HG02763 (cell line): ENCODE results near the gene MAD1L1.

ENCODE experiments used
- ATAC-seq: cut with Tn5 transposase; IDR thresholded peaks from one replicate; pipeline ENCODE4 v1.9.1; 2021; ENCODE audit warnings: mild to moderate bottlenecking, moderate library complexity; ENCODE audit not compliant: unreplicated experiment

MAD1L1 gene

DNA sequence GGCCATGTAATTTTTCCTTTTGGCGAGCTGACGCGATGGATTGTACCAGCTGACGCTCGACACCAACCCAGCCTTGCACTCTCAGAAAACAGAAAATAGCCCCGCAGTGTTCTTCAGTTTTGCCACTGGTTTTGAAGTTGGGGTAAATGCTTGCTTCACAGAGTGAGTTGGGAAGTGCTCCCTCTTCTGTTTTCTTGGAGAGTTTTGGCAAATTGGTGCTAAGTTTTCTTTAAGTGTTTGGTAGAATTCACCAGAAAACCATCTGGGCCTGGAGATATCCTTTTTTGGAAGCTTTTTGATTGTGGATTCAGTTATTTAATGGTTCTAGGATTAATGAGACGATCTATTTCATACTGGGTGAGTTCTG is 309.9 kb downstream of the MAD1L1 start:
- no peak for ATAC-seq

DNA sequence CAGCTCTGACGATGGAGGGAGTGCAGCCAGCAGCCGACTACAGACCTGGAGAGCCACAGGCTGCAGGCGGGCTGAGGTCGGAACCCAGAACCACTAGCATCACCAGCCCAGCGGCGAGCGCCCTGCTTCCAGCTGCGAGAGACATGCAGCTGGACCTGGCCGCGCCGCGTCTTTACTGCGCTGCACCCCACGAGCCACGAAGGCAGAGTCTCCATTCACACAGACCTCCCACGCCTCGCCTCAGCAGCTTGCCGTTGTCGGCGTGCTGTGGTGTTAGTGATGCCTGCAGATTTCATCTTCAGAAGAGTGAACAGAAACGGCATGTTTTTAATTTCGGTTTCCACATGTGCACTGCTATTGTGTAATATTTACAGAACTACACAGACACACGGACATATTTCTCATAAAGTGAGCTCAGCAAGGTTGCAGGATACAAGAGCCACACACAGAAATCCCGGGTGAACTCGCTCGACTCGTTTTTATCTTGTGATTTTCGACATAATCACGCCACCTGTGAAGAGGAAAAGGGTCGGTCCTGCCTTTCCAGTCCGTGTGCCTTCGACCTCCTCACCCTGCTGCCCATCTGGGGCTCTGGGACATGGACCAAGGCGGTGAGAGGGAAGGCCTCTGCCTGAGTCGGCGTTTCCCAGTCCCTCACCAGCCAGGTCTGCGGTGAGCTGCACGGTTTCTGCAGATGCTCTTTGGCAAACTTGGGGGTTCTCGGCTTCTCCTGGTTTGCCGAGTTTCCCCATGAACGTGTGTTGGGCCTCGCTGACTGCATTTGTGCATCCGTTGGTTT is 310.5 kb downstream of the MAD1L1 start:
- no peak for ATAC-seq

DNA sequence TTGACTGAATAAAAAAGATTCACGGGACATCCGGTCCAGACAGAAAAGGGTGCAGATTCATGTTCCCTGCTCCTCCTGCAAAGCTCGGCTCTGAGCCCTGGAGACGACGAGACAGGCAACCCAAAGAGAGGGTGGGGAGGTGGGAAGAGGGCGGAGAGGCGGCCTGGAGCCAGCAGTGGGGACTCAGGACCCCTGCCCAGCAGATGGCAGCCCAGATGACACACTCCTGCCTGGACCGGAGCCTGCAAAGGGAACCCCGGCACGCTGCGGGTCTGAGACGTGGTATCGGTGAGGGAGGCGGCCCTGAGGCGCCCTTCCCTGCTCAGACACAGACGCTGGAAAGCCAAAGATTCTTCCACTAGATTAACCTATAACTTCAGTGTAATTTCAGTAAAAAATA is 311.9 kb downstream of the MAD1L1 start:
- no peak for ATAC-seq

DNA sequence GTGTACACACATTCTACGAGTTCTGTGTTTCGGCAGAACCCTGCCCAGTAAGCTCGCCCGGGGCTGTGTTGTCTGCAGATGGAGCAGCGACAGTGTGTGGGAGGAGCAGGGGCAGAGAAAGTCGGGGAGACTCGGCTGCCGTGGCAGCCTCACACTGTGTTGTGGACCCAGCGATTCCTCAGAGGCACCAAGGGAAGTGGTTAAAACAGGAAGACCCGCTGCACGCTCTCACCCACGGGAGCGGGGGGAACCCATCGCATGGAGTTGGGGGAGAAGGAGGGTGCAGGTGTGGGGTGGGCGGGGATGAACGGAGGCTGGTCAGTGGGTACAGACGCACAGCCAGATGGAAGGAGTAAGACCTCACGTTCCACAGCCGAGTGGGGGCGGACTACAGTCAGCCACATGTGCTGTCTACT is 312.5 kb downstream of the MAD1L1 start:
- ATAC-seq: no peak

DNA sequence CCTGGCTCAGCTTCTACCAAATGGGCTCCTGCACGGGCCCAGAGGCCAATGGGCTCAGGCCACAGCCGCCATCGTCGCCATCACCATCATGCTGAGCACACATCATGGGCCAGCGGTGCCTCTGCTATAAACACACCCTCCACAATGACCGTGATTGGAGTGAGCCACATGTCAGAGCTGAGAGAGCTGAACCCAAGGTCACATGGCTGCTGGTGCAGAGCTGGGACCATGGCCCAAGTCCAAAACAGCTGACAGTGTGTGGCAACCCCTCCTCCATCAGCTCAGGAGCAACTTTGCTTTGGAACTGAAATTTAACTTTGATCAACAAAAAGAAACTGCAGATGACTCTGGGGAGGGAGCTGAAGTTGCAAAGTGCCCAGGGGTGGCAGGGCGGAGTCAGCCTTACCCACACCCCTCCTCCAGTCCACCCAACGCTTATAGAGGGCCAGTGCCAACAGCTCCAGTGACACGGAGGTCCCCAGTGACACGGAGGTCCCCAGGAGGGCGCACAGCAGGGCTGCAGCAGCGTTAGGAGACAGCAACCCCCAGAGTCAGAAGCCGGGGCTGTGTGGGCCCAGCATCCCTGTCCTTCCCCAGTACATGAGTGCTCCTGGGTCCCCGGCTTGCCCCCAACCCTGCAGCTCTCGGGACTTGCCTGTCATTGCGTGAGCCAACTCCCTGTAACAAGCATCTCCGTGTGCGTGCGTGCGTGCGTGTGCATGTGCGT is 313.0 kb downstream of the MAD1L1 start:
- no peak for ATAC-seq

DNA sequence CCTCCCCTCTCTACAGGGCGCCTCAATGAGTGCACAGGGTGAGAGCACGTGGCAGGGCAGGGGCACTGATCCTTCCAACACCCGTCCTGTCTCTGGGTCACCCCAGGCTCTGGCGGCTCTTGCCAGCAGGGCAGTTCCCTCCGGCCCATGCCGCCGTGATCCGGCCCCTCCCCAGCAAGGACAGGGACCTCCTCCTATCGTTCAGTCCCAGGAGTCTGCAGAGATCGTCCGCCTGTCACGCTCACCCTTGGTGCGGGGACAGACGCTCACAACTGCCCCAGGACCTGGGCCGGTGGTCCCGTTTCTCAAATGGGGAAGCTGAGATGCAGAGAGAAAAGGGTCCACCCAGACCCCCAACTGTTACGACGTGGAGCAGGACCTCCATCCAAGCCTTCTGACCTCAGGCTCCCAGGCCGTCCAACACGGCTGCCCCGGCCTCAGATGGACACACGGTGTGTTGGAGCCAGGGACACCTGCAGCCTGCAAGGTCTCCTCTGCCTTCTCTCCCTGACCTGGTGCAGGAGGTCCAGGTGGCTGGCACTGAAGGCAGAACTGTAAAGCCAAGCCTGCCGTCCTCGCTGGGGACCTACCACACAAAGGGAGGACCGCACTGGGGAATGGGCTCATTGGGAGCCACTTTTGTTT is 313.7 kb downstream of the MAD1L1 start:
- ATAC-seq: no peak

DNA sequence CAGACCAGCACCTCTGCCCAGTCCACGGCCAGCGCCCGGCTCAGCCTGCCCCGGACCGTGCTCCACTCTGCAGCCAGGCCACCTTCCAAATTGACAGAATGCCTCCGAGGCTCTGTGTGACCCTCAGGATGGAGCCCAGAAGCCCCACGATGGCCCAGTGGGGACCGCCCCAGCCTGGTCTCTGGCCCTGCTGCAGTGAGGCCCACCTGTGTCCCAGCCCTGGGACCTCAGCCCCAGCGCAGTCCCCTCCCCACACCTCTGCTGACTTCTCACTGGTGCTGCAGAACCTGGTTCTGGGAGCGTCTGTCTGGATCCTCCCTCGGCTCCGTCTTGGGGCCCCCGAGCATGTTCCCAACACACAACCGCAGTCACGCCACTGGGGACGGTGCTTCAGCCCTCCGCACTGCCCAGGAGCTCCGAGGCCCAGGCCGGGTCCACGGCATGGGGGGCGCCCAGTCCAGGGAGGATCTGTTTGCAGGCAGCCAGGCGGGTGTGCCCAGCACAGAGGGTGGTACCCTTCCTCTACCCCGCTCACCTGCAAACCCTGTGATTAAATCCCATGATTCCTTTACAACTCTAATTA is 314.6 kb downstream of the MAD1L1 start:
- ATAC-seq: no peak

DNA sequence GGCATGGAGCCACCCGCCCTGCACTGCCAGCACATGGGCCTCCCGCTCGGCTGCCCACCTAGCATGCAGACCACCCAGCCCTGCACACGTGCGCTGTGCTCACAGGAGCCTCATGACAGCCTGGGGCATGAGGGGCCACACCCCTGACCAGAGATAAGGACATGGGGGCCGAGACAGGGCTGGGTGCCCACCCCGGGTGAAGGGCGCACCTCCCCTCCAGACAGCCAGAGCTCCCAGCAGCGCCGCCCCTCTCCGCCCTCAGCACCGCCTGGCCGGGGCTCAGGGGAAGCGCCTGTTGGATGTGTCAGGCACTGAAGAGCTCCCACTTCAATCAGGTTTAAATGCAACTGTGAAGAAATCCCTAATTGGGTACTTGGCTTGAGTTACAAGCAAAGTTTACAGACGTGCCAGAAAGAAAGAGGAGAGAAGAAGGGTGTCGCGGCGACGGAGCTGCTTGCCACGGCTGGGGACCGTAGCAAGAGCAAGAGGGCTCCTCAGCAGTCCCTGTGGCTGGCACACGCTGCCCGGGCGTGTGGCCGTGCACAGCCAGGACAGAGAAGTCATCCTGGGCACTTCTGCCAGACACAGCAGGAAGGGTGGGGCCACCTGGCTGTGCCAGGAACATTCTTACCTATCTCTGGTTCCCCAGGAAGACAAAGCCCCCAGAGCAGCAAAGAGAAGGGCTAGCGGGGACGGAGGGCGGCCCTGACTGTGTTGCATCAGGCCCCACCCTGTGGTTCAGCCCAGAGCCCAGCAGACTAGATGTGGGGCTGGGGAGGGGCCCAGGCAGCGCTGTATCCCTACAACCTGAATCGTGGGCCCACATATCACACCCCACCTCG is 315.3 kb downstream of the MAD1L1 start:
- no peak for ATAC-seq

DNA sequence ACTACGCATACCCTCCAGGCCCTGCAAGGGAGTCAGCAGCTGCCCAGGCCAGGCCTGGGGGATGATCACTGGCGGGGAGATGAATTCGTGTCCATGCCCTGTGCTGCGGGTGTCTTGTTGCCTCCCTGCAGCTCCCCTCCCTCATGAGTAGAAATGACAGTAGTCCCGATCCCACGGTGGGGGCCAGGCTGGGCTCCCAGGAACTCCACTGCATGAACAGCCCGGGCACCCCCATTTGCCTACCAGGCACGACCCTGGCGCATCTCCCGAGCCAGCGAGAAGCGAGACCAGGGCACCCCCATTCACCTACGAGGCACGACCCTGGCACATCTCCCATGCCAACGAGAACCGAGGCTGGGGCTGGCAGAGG is 316.2 kb downstream of the MAD1L1 start:
- no peak for ATAC-seq

DNA sequence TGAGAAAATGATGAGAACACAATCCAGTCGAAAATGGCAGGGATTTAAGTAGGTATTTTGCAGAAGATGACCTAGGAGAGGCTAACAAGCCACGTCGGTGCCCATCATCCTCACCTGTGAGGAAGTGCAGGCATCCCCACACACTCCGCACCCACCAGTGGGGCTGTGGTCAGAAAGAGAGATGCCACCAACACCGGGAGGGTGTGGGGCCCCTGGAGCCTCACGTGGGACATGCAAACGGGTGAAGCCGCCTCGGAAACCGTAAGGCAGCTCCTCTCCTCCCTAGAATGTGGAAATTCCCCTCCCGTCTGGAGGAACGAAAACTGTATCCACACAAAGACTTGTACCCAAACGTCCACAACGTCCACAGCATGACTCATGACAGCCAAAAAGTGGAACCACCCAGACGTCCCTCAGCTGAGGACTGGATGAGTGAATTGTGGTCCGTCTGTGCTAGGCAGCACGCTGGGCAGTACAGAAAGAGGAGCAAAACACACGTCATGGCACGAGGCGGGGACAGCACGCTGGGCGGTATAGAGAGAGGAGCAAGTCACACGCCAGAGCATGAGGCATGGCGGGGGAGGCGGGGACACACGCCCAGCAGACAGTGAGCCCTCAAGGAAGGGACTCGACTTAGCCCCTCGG is 316.7 kb downstream of the MAD1L1 start:
- ATAC-seq: no peak

DNA sequence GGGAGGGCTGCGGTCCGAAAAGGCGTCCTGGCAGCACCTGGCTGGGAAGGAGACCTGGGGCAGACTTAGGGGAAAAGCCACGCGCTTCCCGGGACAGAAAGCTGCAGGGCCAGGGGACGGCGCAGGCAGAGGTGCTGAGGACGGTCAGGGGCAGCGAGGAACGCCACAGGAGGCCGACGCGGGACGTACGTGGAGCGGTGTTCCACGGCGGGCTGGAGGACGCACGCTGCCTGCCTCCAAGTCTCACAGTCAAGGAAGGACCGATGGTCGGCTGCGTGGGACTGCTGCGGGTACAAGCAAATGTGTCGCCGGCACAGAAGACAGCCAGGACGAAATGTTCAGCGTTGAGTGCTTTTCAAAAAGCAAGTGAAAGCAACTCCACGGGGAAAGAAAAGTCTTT is 317.4 kb downstream of the MAD1L1 start:
- ATAC-seq: no peak

DNA sequence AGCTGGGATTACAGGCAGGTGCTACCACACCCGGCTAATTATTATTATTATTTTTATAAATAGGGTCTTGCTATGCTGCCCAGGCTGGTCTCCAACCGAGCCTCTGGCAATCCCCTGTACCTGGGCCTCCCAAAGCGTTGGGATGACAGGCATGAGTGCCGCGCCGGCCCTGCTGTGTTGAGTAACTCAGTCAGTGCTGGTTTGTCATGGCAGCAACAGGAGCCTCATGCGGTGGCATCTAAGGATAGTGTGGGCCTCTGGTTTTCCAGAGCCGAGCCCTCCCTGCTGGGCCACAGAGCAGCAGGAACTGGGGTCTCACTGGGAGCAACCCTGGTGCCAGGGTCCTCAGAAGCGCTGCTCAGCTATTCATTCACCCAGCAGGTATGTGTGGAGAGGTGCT is 318.0 kb downstream of the MAD1L1 start:
- ATAC-seq: no peak

DNA sequence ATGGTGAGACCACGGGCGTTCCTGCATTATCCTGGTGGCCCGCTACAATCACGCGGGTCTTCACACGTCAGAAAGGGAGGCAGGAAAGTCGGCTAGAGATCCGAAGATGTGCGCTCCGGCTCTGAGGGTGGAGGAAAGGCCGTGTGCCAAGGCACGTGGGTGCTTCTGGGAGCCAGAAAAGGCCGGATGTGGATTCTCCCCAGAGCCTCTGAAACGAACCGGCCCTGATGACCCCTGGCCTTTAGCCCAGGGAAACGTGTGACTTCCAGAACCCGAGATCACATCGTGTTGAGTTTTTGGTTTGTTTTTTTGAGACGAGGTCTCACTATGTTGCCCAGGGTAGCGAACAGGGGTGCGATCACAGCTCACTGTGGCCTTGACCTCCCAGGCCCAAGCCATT is 318.4 kb downstream of the MAD1L1 start:
- no peak for ATAC-seq

DNA sequence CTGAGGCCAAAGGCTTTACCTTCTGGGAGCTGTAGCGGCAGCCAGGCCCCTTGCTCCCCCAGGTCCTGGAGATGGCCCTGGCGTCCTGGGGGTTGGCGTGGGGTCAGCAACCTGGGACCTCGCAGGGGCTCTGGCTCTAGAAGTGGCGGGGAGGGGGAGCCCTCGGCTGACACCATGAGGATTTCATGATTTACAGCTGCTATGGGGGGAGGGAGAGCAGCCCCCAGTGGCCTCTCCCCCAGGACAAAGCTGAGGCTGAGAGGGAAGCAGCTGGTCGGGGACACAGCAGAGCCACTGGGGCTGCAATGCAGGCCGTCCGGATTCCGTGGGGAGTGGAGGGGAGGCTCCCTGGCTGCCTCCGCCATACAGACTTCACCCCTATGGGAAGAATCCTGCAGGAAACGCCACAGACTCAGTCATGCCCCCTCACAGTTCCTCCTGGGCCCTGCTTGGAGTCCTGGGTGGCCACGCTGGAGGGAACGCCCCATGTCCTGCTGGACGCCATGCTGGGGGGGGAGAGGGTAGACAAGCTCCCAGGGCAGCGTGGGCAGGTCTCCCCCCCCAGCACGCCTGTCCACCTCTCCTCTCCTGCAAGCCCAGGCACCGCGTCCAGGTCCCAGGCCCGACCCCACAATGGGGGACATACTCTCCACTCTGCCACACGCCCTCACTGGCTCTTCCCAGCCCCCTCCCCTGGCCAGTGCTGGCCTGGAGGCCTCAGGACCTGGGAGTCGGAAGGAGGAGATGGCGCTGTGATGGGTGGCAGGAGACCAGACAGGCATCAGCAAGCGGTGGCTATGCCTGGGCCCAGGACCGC is 319.1 kb downstream of the MAD1L1 start:
- ATAC-seq: no peak

DNA sequence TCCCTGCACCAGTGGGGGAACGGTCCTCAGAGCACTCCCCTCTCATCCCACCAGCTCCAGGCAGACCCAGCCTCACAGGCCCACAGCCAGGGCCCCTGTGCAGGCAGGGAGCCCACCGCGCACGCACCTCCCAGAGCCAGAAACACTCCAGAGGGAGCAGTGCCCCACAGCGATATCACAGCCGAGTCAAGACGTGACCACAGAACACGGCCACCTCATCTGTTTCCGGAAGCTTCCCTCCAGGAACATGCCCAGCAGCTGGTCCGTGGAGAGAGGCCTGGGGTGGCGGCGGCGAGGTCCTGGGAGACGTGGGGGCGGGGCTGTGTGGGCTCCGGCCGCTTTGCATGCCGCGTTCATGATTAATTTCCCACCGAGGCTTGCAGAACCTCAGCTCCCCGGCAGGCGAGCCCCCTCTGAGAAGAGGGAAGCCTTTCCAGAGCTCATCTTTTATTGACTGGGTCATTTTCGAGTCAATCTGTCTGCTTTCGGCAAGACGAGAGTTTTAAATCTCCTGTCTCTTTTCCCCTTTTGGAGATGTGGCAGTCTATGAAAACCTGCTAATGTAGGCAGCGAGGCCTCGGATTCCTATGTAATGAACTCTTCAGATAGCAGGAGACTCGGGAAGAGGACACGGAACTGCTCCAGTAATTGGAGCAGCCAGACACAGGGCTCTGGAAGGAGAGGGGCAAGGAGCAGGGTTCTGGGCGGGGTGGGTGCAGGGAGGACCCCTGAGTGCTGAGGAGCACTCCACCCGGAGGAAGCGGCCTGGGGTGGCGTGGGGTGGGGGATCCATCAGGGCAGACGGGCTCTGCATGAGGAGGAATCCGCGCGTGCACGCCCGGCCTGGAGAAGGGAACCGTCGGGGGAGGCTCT is 319.9 kb downstream of the MAD1L1 start:
- ATAC-seq: no peak

DNA sequence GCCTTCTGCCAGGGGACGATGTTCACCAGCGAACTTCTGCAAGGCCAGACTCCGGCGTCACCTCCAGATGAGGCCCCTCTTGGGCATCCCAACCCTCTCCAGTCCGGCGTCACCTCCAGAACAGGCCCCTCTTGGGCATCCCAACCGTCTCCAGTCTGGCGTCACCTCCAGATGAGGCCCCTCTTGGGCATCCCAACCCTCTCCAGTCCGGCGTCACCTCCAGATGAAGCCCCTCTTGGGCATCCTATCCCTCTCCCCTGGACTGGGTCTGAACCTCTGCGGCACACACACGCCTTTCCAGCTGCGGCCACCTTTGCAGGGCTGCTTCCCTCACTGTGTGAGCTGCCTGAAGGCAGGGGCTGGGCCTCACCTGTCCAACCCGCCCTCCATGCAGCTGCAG is 321.2 kb downstream of the MAD1L1 start:
- ATAC-seq: no peak

DNA sequence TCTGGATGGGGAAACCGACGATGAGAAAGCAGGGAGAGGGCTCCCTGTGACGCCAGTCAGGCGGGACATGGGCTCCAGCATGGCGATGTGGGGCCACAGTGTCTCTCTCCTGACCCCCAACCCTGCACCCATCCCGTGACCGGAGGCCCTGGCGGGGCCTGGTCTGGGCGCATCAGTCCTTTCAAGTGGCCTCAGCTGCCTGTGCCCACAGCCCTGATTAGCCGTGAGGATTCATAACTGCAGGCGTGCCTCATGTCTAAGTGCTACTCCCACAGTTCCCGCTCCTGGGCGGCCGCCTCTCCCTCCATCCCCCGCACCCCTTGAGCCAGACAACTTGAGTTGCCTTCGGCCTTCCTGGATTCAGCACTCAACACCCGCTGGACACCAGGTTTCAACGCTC is 321.9 kb downstream of the MAD1L1 start:
- ATAC-seq: no peak

DNA sequence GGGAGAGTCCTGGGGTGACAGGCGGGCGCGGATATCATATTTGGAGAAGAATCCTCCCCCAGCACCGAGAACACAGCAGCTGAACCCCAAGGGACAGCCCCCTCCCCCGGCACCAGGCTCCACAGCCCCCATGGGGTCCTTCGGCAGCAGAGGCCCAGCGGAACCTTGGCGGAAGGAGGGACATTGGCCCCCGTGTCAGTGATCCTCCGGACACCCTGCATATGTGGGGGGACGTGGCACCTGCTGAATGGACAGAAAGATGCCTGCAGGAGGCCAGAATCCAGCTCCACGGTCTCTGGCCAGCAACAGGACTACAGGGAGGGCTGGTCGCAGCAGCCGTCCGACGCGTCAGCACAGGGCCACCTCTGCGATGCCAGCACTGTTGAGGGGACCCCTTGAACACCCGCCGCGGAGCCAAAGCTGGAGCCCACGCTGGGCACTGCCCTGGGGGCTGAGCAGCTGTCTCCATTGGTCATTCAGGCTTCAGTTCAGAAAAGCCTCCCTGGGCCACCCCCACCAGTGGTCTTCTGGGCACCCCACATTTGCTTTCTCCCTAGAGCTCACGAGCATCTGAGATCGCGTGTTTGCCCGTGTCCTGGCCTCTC is 322.6 kb downstream of the MAD1L1 start:
- no peak for ATAC-seq
